HAP-1 (cell line): ENCODE measurements around the gene BIVM.
"Not testable (repeated sequence)": the region's sequence is repeated elsewhere in the genome, so short reads cannot be mapped to it uniquely, and the experiment has no call there.

ENCODE experiments used
- DNase-seq, 2 experiments: peaks; one replicate each; pipeline ENCODE4 v3.0.0-alpha.2; 2016 to 2020; ENCODE audit warnings: low spot score in 2 of 2
- H3K27me3 ChIP-seq: fragments of 250-450 bp; sonication (Bioruptor Pico); 2 replicates; pipeline ENCODE4 v1.5.1; 2020; ENCODE audit warnings: low read depth, mild to moderate bottlenecking, moderate library complexity
- H3K36me3 ChIP-seq: fragments of 250-450 bp; sonication (Bioruptor Pico); replicated peaks from 2 replicates; pipeline ENCODE4 v1.5.1; 2020; ENCODE audit warnings: mild to moderate bottlenecking
- H3K4me1 ChIP-seq: fragments of 250-450 bp; sonication (Bioruptor Pico); 2 replicates; pipeline ENCODE4 v1.5.1; 2020; ENCODE audit warnings: mild to moderate bottlenecking
- H3K4me3 ChIP-seq: fragments of 250-450 bp; sonication (Bioruptor Pico); 2 replicates; pipeline ENCODE4 v1.5.1; 2020; ENCODE audit warnings: mild to moderate bottlenecking, moderate library complexity
- H3K9me3 ChIP-seq: fragments of 250-450 bp; sonication (Bioruptor Pico); 2 replicates; pipeline ENCODE4 v1.5.1; 2020; ENCODE audit warnings: mild to moderate bottlenecking, moderate library complexity
- in situ Hi-C: fragments of 300-500 bp; cut with MboI; formaldehyde crosslinking; loops from 3 replicates; pipeline ENCODE4 v1.14.3; 2020; ENCODE audit warnings: low sequenced_read_pairs, inconsistent platforms, mixed read lengths

Gene BIVM

DNA sequence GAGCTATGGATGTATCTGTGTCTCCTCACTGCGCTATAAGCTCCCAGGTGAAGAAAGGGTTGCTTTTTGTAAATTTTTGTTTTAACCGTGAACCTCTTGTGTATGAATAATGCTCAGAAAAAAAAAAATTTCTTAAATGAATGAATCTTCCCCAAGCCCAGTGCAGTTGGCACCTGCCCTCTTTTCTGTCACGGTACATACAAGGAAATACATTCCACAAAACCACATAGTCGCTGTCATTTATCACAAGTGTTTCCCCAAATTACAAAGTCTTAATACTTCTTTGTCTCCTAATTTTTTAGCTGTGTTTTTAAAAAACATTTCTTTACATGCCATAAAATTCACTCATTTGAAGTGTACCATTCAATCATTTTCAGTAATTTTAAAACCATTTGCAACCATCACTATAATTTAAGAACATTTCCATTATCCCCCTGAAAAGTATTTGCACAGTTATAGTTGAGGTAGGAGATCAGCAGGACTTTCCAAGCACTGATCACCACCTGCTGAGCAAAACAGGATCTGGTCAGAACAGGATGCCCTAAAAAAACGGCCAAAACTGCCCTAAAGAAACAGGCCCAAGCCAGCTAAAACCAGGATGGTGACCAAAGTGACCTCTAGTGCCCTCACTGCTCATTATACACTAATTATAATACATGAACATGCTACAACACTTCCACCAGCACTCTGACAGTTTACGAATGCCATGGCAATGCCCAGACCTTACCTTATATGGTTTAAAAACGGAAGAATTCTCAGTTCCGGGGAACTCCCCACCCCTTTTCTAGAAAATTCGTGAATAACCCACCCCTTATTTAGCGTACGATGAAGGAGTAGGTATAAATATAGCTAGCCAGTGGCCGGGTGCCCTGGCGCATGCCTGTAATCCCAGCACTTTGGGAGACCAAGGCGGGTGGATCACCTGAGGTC lies 24.1 kb upstream of the BIVM start:
- Histone ChIP-seq H3K9me3 (no peaks in the 10 kb centered on the region), H3K4me3 (no peak overlapping the region), H3K27me3 (no peaks in the 10 kb centered on the region), H3K36me3 (no peaks in the 10 kb centered on the region), H3K4me1 (peaks cover 16% of the 10 kb centered on the region)
- DNase-seq, result no peak
- in situ Hi-C loops, result loop anchor here (5.0 kb wide), 1 partner anchor 178 kb away; the partner anchor contains the start of gene TPP2

DNA sequence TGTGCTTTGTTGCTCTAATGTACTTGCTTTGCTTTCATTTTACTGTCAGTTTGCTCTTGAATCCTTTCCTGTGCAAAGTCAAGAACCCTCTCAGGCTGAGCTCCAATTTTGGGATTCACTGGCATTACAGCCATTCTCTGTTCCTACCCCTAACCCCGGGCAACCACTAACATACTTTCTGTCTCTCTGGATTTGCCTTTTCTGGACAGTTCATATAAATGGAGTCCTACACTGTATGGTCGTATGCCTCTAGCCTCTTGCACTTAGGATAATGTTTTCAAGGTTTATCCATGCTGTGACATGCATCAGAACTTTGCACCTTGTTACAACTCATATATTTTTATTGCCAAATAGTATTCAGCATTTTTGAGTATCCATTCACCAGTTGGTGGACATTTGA lies 22.6 kb upstream of the BIVM start:
- in situ Hi-C loops, result no loop called here
- Histone ChIP-seq H3K4me1 (peaks cover 5% of the 10 kb centered on the region), H3K4me3 (no peak overlapping the region), H3K36me3 (no peaks in the 10 kb centered on the region; the same call in 1 of the 2 replicates), H3K27me3 (no peaks in the 10 kb centered on the region), H3K9me3 (no peaks in the 10 kb centered on the region)
- DNase-seq, result no peak

- no peak for DNase-seq
- H3K4me3 ChIP-seq, result no peak overlapping the region
- in situ Hi-C loops, result no loop called here
- no peaks in the 10 kb centered on the region for H3K27me3 ChIP-seq
- H3K4me1 ChIP-seq, result peaks cover 5% of the 10 kb centered on the region
- H3K9me3 ChIP-seq, result peaks cover 4% of the 10 kb centered on the region; the same call in 1 of the 2 replicates
- H3K36me3 ChIP-seq, result peaks cover 4% of the 10 kb centered on the region; the same call in 1 of the 2 replicates
Observed at GRCh38 chr13:102777736-102778135, 21.2 kb upstream of the BIVM start.

DNA sequence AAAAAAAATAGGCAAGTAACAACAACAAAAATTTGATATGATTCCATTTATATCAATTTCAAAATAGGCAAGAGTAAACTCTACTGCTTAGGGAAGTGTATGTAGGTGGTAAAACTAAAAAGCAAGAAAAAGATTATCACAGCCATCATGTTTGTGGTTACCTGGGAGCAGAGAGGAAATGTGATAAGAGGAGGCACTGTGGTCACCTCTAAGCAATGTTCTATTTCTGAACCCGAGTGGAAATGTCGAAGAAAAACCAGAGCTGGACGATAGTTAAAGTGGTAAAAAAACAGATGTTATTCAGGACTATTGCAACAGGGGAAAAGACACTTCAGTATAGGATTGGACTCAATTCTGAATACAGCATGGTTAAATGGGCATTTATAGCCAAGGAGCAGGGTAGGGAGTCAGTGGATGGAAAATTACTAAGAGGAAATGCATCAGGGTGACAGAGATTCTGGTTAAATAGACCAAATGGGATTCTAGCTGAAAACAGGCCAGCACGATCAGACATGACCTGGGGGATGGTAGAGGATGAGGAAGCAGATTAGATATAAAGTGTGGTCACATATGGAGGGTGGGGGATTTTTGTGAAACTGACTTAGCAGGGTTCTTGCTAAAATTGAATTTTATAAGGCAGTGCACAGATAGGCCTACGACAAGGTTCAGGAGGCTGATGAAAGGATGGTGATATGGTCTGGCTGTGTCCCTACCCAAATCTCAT lies 19.3 kb upstream of the BIVM start:
- Histone ChIP-seq H3K9me3 (peaks cover 4% of the 10 kb centered on the region; the same call in 1 of the 2 replicates), H3K4me1 (no peaks in the 10 kb centered on the region), H3K4me3 (no peak overlapping the region), H3K36me3 (peaks cover 5% of the 10 kb centered on the region; the same call in 1 of the 2 replicates), H3K27me3 (no peaks in the 10 kb centered on the region)
- in situ Hi-C loops, result no loop called here
- no peak for DNase-seq

- in situ Hi-C loops, H3K4me3 ChIP-seq: not testable (repeated sequence)
Observed at GRCh38 chr13:102780656-102781055, 18.3 kb upstream of the BIVM start.

GRCh38 chr13:102781591-102781990 lies 17.3 kb upstream of the BIVM start:
- peaks cover 4% of the 10 kb centered on the region; the same call in 1 of the 2 replicates for H3K9me3 ChIP-seq
- no peaks in the 10 kb centered on the region for H3K27me3 ChIP-seq
- H3K4me3 ChIP-seq, result no peak overlapping the region
- H3K36me3 ChIP-seq, result peaks cover 5% of the 10 kb centered on the region; the same call in 1 of the 2 replicates
- in situ Hi-C loops, result no loop called here
- DNase-seq, result no peak
- no peaks in the 10 kb centered on the region for H3K4me1 ChIP-seq

More at GRCh38 chr13:102780656-102781055, 18.3 kb upstream of the BIVM start:
- H3K27me3 ChIP-seq, H3K9me3 ChIP-seq, H3K4me1 ChIP-seq, H3K36me3 ChIP-seq, DNase-seq: not testable (repeated sequence)

DNA sequence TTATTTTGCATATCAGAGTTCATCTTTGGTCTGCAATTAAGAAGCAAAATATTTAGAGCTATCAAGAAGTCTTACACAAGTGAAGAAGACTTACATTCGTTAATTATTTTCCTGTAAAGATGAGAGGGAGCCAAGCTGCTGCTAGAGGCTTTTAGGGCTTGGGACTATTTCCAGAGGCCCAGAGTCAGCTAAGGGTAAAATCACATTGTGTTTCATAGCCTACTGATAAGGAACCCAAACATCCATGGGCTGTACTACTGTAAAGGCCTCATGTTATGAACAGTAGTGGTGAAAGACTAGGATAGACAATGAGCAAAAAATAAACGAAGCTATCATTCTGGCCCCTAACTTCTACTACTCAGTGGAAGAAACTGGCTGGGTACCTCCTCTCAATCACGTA lies 14.4 kb upstream of the BIVM start:
- Histone ChIP-seq H3K27me3 (no peaks in the 10 kb centered on the region), H3K4me3 (no peak overlapping the region), H3K4me1 (no peaks in the 10 kb centered on the region), H3K36me3 (peaks cover 8% of the 10 kb centered on the region), H3K9me3 (peaks cover 4% of the 10 kb centered on the region; the same call in 1 of the 2 replicates)
- in situ Hi-C loops, result no loop called here
- no peak for DNase-seq

GRCh38 chr13:102788683-102789082 lies 10.2 kb upstream of the BIVM start:
- in situ Hi-C loops, result no loop called here
- peaks cover 7% of the 10 kb centered on the region for H3K4me1 ChIP-seq
- H3K27me3 ChIP-seq, result no peaks in the 10 kb centered on the region
- H3K4me3 ChIP-seq, result no peak overlapping the region
- no peaks in the 10 kb centered on the region; the same call in 1 of the 2 replicates for H3K9me3 ChIP-seq
- peaks cover 25% of the 10 kb centered on the region for H3K36me3 ChIP-seq
- no peak for DNase-seq

DNA sequence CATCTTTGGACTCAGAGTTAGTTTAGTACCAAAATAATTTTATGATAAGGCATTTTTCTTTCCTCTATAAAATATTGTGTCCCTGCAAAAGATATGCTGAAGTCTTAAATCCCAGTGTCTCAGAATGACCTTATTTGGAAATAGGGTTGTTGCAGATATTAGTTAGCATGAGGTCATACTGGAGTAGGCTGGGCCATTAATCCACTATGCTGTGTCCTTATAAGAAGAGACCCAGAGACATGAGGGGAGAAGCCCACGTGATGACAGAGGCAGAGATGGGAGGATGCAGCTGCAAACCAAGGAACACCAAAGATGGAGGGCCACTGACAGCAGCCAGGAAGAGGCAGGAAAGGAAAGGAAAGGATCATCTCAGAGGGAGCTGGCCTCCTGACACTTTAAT lies 6.5 kb upstream of the BIVM start:
- Histone ChIP-seq H3K4me3 (no peak overlapping the region), H3K36me3 (peaks cover 25% of the 10 kb centered on the region), H3K27me3 (no peaks in the 10 kb centered on the region), H3K4me1 (peaks cover 19% of the 10 kb centered on the region), H3K9me3 (no peaks in the 10 kb centered on the region; the same call in 1 of the 2 replicates)
- DNase-seq, result no peak
- in situ Hi-C loops, result no loop called here

GRCh38 chr13:102793611-102794355 lies 5.1 kb upstream of the BIVM start:
- DNase-seq, result peak; percentile 56 to 68
- Histone ChIP-seq H3K36me3 (peaks cover 22% of the 10 kb centered on the region), H3K9me3 (no peaks in the 10 kb centered on the region; the same call in 1 of the 2 replicates), H3K4me3 (no peak overlapping the region), H3K27me3 (no peaks in the 10 kb centered on the region), H3K4me1 (peaks cover 25% of the 10 kb centered on the region)
- in situ Hi-C loops, result no loop called here

- in situ Hi-C loops, result no loop called here
- peak overlapping the region; percentile 81 for H3K4me3 ChIP-seq
- H3K27me3 ChIP-seq, result no peaks in the 10 kb centered on the region
- H3K9me3 ChIP-seq, result no peaks in the 10 kb centered on the region
- DNase-seq, result peak in 1 of 2 experiments; percentile 38
- no peaks in the 10 kb centered on the region; the same call in 1 of the 2 replicates for H3K36me3 ChIP-seq
- H3K4me1 ChIP-seq, result peaks cover 14% of the 10 kb centered on the region
Observed at GRCh38 chr13:102799426-102800144, 666 bp downstream of the BIVM start.

DNA sequence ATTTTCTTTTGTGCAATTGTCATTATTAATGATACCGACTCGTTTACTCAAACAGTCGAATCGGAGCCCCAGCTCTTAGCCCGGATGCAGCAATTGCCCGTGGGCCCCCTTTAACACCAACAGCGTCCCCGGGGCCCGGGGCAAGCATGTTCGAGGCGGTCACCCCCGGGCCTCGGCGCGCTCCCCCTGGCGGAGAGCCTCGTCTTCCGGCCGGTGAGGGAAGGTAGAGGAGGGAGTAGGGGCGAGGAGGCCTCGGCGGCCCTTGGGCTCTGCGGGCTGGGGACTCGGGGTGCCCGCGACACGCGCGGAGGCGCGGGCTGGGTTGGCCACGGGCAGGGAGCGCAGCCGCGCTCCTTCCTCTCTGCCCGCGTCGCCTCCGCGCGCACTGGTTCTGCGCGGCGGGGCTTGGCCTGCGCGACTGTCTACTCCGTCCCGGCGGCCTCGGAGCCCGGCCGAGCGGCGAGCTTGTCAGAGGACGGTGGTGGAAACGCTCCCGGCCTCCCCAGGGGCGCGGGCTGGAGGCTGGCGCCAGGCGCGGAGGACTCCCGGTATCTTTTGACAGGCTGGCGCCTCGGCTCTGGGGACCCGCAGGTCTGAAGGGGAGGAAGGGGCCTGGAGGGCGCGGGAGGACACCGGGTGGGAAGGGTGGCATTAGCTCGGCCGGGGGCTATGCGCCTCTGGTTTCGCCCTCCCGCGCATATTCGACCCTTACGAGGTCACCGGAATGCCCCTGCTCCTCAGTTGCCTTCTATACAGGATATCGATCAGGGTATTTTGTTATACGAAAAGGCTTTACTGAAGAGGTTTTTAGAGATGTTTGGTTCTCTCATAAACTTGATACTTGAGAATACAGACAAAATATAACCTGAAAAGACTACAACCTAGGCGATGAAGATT lies 1.5 kb downstream of the BIVM start:
- in situ Hi-C loops, result no loop called here
- DNase-seq, result peak; percentile 64 to 87
- H3K4me3 ChIP-seq, result peak overlapping the region; percentile 81

More for the DNA sequence above, 1.5 kb downstream of the BIVM start:
- Histone ChIP-seq H3K27me3 (no peaks in the 10 kb centered on the region), H3K4me1 (peaks cover 14% of the 10 kb centered on the region), H3K9me3 (no peaks in the 10 kb centered on the region), H3K36me3 (no peaks in the 10 kb centered on the region; the same call in 1 of the 2 replicates)
